HCT116 (cell line): ENCODE data around the gene EGFL7. TPM values are rescaled to one million over a fixed set of nuclear protein-coding genes. Genes with fewer than 3 reads are reported as not detected.

Source experiments
- ATAC-seq: fragments of 200-7000 bp; cut with Tn5 transposase; 2 replicates; pipeline ENCODE4 v1.9.1; 2020; ENCODE audit warnings: mild to moderate bottlenecking, moderate library complexity
- BruUV-seq: library from RNA; stranded (reverse); fragments of 400-500 nt; replicated peaks from 2 replicates; lab custom pipeline; 2021; lab: Mats Ljungman, UMichigan
- CTCF ChIA-PET: fragments of 300-600 bp; sonication (Branson Sonifier 250); formaldehyde crosslinking; loops from one replicate; lab custom pipeline; 2021; ENCODE audit warnings: antibody characterized with exemption; lab: Charles Lee
- POLR2A ChIA-PET: fragments of 300-600, 350-600 bp; sonication (Branson Sonifier 250); formaldehyde crosslinking; loops from one replicate; lab custom pipeline; 2021; ENCODE audit warnings: antibody characterized with exemption; lab: Charles Lee
- RAD21 ChIA-PET, 2 experiments: fragments of 300-600 bp; sonication (Branson Sonifier 250); formaldehyde crosslinking; loops; one replicate each; lab custom pipeline; 2023; ENCODE audit warnings: low total read pairs in 2 of 2; ENCODE audit not compliant: uncharacterized antibody in 2 of 2, unreplicated experiment in 2 of 2, low non-redundant PET in 1 of 2; lab: Charles Lee
- DNase-seq: peaks from one replicate; pipeline ENCODE4 v3.0.0-alpha.2; 2010; ENCODE audit warnings: low read depth, low spot score
- H2AFZ ChIP-seq: fragments of 200-600 bp; shearing (Covaris generic), sonication (generic); 2 replicates; pipeline ENCODE4 v1.6.1; 2017; ENCODE audit warnings: low read depth, mixed run types, mixed read lengths, antibody characterized with exemption, low read length; ENCODE audit not compliant: poor library complexity, severe bottlenecking
- H3K27ac ChIP-seq: 2 replicates; pipeline ENCODE4 v1.5.1; 2012; ENCODE audit warnings: low read depth, low read length
- H3K27me3 ChIP-seq: fragments of 200-600 bp; sonication (generic); 2 replicates; pipeline ENCODE4 v1.6.1; 2016; ENCODE audit warnings: mixed run types, low read length, mixed read lengths; ENCODE audit not compliant: insufficient read depth
- H3K36me3 ChIP-seq, 2 experiments: fragments of 200-500 bp in 1 of 2; fragments of 200-600 bp in 1 of 2; sonication (Bioruptor generic) in 1 of 2; sonication (generic) in 1 of 2; 2 replicates each; pipeline versions ENCODE4 v1.5.1 to v1.6.1; 2014 to 2016; ENCODE audit warnings: low read length in 2 of 2, inconsistent platforms in 1 of 2, mixed read lengths in 1 of 2, mixed run types in 1 of 2; ENCODE audit not compliant: insufficient read depth in 2 of 2, control insufficient read depth in 1 of 2
- H3K4me1 ChIP-seq, 2 experiments: fragments of 200-600 bp in 1 of 2; sonication (generic) in 1 of 2; 2 replicates each; pipeline versions ENCODE4 v1.5.1 to v1.6.1; 2012 to 2017; ENCODE audit warnings: low read length in 2 of 2, inconsistent platforms in 1 of 2, mild to moderate bottlenecking in 1 of 2, mixed read lengths in 1 of 2, mixed run types in 1 of 2, moderate library complexity in 1 of 2; ENCODE audit not compliant: insufficient read depth in 2 of 2, control insufficient read depth in 1 of 2
- H3K4me2 ChIP-seq: fragments of 200-600 bp; sonication (generic); 2 replicates; pipeline ENCODE4 v1.6.1; 2017; ENCODE audit warnings: mixed run types, low read length, mixed read lengths
- H3K4me3 ChIP-seq, 2 experiments: fragments of 200-600 bp in 1 of 2; sonication (generic) in 1 of 2; replicated peaks in 1 of 2; 2 replicates each; pipeline ENCODE4 v1.5.1; 2011 to 2016; ENCODE audit warnings: low read length in 2 of 2, control low read depth in 1 of 2, low read depth in 1 of 2, mild to moderate bottlenecking in 1 of 2, mixed read lengths in 1 of 2, mixed run types in 1 of 2
- H3K79me2 ChIP-seq: fragments of 200-600 bp; sonication (generic); 2 replicates; pipeline ENCODE4 v1.6.1; 2017; ENCODE audit warnings: mild to moderate bottlenecking, mixed run types, low read length, moderate library complexity, mixed read lengths; ENCODE audit not compliant: insufficient read depth
- H3K9ac ChIP-seq: fragments of 200-600 bp; sonication (generic); 2 replicates; pipeline ENCODE4 v1.6.1; 2016; ENCODE audit warnings: low read length, mixed read lengths
- H3K9me2 ChIP-seq: fragments of 200-600 bp; sonication (generic), shearing (Covaris generic); 2 replicates; pipeline ENCODE4 v1.6.1; 2017; ENCODE audit warnings: mixed run types, mild to moderate bottlenecking, moderate library complexity; ENCODE audit not compliant: insufficient read depth
- H3K9me3 ChIP-seq, 2 experiments: fragments of 200-500 bp in 1 of 2; fragments of 200-600 bp in 1 of 2; sonication (Bioruptor generic) in 1 of 2; sonication (generic) in 1 of 2; 2 replicates each; pipeline ENCODE4 v1.6.1; 2014 to 2017; ENCODE audit warnings: low read length in 2 of 2, mixed read lengths in 2 of 2, inconsistent platforms in 1 of 2, low read depth in 1 of 2, mild to moderate bottlenecking in 1 of 2, mixed run types in 1 of 2, moderate library complexity in 1 of 2; ENCODE audit not compliant: control insufficient read depth in 1 of 2, insufficient read depth in 1 of 2
- H4K20me1 ChIP-seq: fragments of 200-600 bp; sonication (generic), shearing (Covaris generic); 2 replicates; pipeline ENCODE4 v1.6.1; 2017; ENCODE audit warnings: mixed run types, mild to moderate bottlenecking, moderate library complexity; ENCODE audit not compliant: insufficient read depth
- CBX3 ChIP-seq: IDR thresholded peaks from 2 replicates; pipeline ENCODE4 v1.6.1; 2012; ENCODE audit warnings: low read depth
- CEBPB ChIP-seq: IDR thresholded peaks from 2 replicates; pipeline ENCODE4 v1.6.1; 2012; ENCODE audit warnings: low read depth
- SIN3A ChIP-seq: IDR thresholded peaks from 2 replicates; pipeline ENCODE4 v1.6.1; 2012; ENCODE audit warnings: low read depth
- SRF ChIP-seq: IDR thresholded peaks from 2 replicates; pipeline ENCODE4 v1.6.1; 2012; ENCODE audit warnings: low read depth
- YY1 ChIP-seq: IDR thresholded peaks from 2 replicates; pipeline ENCODE4 v1.6.1; 2011; ENCODE audit warnings: low read length, low read depth, moderate library complexity, mild to moderate bottlenecking; ENCODE audit not compliant: insufficient replicate concordance; ENCODE audit errors: extremely low read depth
- ZFX ChIP-seq: fragments of 450-650 bp; IDR thresholded peaks from 2 replicates; pipeline ENCODE4 v1.6.1; 2017
- intact Hi-C: fragments of 100-400 bp; cut with micrococcal nuclease; formaldehyde crosslinking; loops from 2 replicates; pipeline ENCODE4 v1.10.0; 2022
- total RNA-seq: library from RNA; stranded (reverse); gene quantifications from one replicate; pipeline ENCODE4 v1.2.1, GENCODE V29; 2021; ENCODE audit not compliant: unreplicated experiment
- TF ChIP-seq, protein P1 (sequence below): IDR thresholded peaks from 2 replicates; pipeline ENCODE4 v1.6.1; 2011; ENCODE audit warnings: mild to moderate bottlenecking, low read length, moderate library complexity; ENCODE audit not compliant: insufficient replicate concordance; ENCODE audit errors: extremely low read depth
- TF ChIP-seq, protein P2 (sequence below): IDR thresholded peaks from 2 replicates; pipeline ENCODE4 v1.6.1; 2012; ENCODE audit warnings: low read depth
- TF ChIP-seq, protein P3 (sequence below), 3 experiments: fragments of 200-600 bp in 1 of 3; sonication (generic) in 1 of 3; IDR thresholded peaks in 2 of 3; conservative IDR thresholded peaks in 1 of 3; 2 replicates each; pipeline ENCODE4 v1.5.1; 2012 to 2017; ENCODE audit warnings: low read depth in 2 of 3, low read length in 2 of 3, antibody characterized with exemption in 1 of 3, borderline replicate concordance in 1 of 3, control low read depth in 1 of 3, mild to moderate bottlenecking in 1 of 3, mixed read lengths in 1 of 3, mixed run types in 1 of 3, moderate library complexity in 1 of 3; ENCODE audit not compliant: insufficient read depth in 1 of 3

Gene EGFL7
- total RNA-seq, 1 experiment from 2014 or later, result 82.0 TPM

DNA sequence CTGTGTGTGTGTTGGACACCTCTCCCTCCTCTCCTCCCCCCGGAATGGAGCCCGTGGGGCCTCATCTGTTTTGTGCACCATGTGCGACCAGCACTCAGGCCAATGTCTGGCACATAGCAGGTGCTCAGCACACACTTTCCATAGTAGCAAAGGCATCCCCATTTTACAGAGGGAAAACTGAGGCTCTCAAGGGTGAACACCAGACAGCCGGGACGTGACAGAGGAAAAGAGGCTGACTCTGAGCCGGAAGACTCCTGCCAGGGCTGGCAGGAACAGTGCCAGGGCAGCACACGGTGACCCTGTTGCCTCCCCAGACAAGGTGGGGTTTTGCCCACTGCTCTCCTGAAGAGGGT, 26.4 kb downstream of the EGFL7 start:
- no TSS peak for BruUV-seq
- Histone ChIP-seq H3K27ac (no peak overlapping the region), H3K4me3 (no peak overlapping the region), H3K4me1 (peaks cover 46 to 68% of the 10 kb centered on the region in 2 experiments), H3K36me3 (no peaks in the 10 kb centered on the region)
- POLR2A ChIA-PET, result no interaction called here
- no peak for TF ChIP-seq ZFX
- no peak for TF ChIP-seq CBX3
- TF ChIP-seq SIN3A, result no peak
- TF ChIP-seq, protein P1, sequence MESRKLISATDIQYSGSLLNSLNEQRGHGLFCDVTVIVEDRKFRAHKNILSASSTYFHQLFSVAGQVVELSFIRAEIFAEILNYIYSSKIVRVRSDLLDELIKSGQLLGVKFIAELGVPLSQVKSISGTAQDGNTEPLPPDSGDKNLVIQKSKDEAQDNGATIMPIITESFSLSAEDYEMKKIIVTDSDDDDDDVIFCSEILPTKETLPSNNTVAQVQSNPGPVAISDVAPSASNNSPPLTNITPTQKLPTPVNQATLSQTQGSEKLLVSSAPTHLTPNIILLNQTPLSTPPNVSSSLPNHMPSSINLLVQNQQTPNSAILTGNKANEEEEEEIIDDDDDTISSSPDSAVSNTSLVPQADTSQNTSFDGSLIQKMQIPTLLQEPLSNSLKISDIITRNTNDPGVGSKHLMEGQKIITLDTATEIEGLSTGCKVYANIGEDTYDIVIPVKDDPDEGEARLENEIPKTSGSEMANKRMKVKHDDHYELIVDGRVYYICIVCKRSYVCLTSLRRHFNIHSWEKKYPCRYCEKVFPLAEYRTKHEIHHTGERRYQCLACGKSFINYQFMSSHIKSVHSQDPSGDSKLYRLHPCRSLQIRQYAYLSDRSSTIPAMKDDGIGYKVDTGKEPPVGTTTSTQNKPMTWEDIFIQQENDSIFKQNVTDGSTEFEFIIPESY, result no peak
- TF ChIP-seq, protein P2, sequence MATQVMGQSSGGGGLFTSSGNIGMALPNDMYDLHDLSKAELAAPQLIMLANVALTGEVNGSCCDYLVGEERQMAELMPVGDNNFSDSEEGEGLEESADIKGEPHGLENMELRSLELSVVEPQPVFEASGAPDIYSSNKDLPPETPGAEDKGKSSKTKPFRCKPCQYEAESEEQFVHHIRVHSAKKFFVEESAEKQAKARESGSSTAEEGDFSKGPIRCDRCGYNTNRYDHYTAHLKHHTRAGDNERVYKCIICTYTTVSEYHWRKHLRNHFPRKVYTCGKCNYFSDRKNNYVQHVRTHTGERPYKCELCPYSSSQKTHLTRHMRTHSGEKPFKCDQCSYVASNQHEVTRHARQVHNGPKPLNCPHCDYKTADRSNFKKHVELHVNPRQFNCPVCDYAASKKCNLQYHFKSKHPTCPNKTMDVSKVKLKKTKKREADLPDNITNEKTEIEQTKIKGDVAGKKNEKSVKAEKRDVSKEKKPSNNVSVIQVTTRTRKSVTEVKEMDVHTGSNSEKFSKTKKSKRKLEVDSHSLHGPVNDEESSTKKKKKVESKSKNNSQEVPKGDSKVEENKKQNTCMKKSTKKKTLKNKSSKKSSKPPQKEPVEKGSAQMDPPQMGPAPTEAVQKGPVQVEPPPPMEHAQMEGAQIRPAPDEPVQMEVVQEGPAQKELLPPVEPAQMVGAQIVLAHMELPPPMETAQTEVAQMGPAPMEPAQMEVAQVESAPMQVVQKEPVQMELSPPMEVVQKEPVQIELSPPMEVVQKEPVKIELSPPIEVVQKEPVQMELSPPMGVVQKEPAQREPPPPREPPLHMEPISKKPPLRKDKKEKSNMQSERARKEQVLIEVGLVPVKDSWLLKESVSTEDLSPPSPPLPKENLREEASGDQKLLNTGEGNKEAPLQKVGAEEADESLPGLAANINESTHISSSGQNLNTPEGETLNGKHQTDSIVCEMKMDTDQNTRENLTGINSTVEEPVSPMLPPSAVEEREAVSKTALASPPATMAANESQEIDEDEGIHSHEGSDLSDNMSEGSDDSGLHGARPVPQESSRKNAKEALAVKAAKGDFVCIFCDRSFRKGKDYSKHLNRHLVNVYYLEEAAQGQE, result no peak
- TF ChIP-seq SRF, result no peak
- no peak for TF ChIP-seq CEBPB
- TF ChIP-seq, protein P3, sequence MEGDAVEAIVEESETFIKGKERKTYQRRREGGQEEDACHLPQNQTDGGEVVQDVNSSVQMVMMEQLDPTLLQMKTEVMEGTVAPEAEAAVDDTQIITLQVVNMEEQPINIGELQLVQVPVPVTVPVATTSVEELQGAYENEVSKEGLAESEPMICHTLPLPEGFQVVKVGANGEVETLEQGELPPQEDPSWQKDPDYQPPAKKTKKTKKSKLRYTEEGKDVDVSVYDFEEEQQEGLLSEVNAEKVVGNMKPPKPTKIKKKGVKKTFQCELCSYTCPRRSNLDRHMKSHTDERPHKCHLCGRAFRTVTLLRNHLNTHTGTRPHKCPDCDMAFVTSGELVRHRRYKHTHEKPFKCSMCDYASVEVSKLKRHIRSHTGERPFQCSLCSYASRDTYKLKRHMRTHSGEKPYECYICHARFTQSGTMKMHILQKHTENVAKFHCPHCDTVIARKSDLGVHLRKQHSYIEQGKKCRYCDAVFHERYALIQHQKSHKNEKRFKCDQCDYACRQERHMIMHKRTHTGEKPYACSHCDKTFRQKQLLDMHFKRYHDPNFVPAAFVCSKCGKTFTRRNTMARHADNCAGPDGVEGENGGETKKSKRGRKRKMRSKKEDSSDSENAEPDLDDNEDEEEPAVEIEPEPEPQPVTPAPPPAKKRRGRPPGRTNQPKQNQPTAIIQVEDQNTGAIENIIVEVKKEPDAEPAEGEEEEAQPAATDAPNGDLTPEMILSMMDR (IDR thresholded peaks at IDR 0.05 in 2 of 3, conservative IDR thresholded peaks at IDR 0.05 in 1 of 3; ENCODE audit: borderline replicate concordance in 1 of 3, insufficient read depth in 1 of 3, low read depth in 2 of 3, low read length in 2 of 3), result no peak
- no peak for TF ChIP-seq YY1
- TF ChIP-seq, all 23 proteins: peak for 0
- peaks cover 27% of the 10 kb centered on the region for H3K79me2 ChIP-seq
- no peak for DNase-seq
- ChIA-PET CTCF (no interaction called here), RAD21 (no interaction called here)
- H3K27me3 ChIP-seq, result no peaks in the 10 kb centered on the region
- ATAC-seq, result no peak
- H2AFZ ChIP-seq, result no peak overlapping the region
- intact Hi-C loops, result no loop called here
- H3K9me2 ChIP-seq, result no peaks in the 10 kb centered on the region
- H3K9me3 ChIP-seq, result no peaks in the 10 kb centered on the region
- H3K9ac ChIP-seq, result no peak overlapping the region
- H3K4me2 ChIP-seq, result no peak overlapping the region
- H4K20me1 ChIP-seq, result no peaks in the 10 kb centered on the region
